HEK293 (cell line): ENCODE results near the gene KCNIP4.

Experiments used
- CTCF ChIA-PET: fragments of 350-600 bp; formaldehyde crosslinking; extraction: SDS; loops from one replicate; lab custom pipeline; 2021; ENCODE audit warnings: antibody characterized with exemption; lab: Yijun Ruan, JAX
- POLR2A ChIA-PET: fragments of 300-600 bp; formaldehyde crosslinking; extraction: SDS; loops from one replicate; lab custom pipeline; 2020; ENCODE audit warnings: antibody characterized with exemption, inconsistent platforms; lab: Yijun Ruan, JAX
- H3K27ac ChIP-seq: fragments of 200-500 bp; sonication (Bioruptor generic); 2 replicates; pipeline ENCODE4 v1.5.1; 2014; ENCODE audit warnings: low read depth, low read length, control low read depth, inconsistent platforms; ENCODE audit errors: extremely low read depth
- H3K36me3 ChIP-seq, 2 experiments: fragments of 200-500 bp in 1 of 2; sonication (Bioruptor generic) in 1 of 2; 1 replicate in 1 of 2; 2 replicates in 1 of 2; pipeline ENCODE4 v1.5.1; 2014 to 2017; ENCODE audit warnings: inconsistent platforms in 2 of 2, low read length in 2 of 2; ENCODE audit not compliant: control insufficient read depth in 2 of 2, insufficient read depth in 1 of 2
- H3K4me1 ChIP-seq: fragments of 200-500 bp; sonication (Bioruptor generic); 2 replicates; pipeline ENCODE4 v1.5.1; 2014; ENCODE audit warnings: mild to moderate bottlenecking, low read length, inconsistent platforms; ENCODE audit not compliant: control insufficient read depth, insufficient read depth
- H3K4me3 ChIP-seq: 2 replicates; pipeline ENCODE4 v1.5.1; 2011; ENCODE audit warnings: low read depth, mild to moderate bottlenecking, control low read depth, low read length, moderate library complexity
- H3K9me3 ChIP-seq: fragments of 200-500 bp; sonication (Bioruptor generic); 2 replicates; pipeline ENCODE4 v1.5.1; 2014; ENCODE audit warnings: low read depth, low read length, inconsistent platforms; ENCODE audit not compliant: control insufficient read depth, insufficient read depth
- KLF9 ChIP-seq: fragments of 450-650 bp; formaldehyde crosslinking; IDR thresholded peaks from 2 replicates; pipeline ENCODE4 v1.5.1; 2016; ENCODE audit warnings: missing biosample characterization, missing genetic modification characterization, low read depth
- MEIS1 ChIP-seq: sonication (generic); formaldehyde crosslinking; IDR thresholded peaks from 2 replicates; pipeline ENCODE4 v1.8.1; 2022; ENCODE audit warnings: missing genetic modification reagents, mild to moderate bottlenecking, borderline replicate concordance
- YY1 ChIP-seq: fragments of 450-650 bp; formaldehyde crosslinking; IDR thresholded peaks from 2 replicates; pipeline ENCODE4 v1.5.1; 2018; ENCODE audit warnings: missing biosample characterization, missing genetic modification characterization
- ZBTB20 ChIP-seq: fragments of 450-650 bp; formaldehyde crosslinking; IDR thresholded peaks from 2 replicates; pipeline ENCODE4 v1.5.1; 2016; ENCODE audit warnings: missing biosample characterization, missing genetic modification characterization
- ZBTB8A ChIP-seq: fragments of 450-650 bp; formaldehyde crosslinking; IDR thresholded peaks from 2 replicates; pipeline ENCODE4 v1.5.1; 2016; ENCODE audit warnings: missing biosample characterization, missing genetic modification characterization
- ZEB2 ChIP-seq: fragments of 450-650 bp; formaldehyde crosslinking; IDR thresholded peaks from 2 replicates; pipeline ENCODE4 v1.5.1; 2016; ENCODE audit warnings: missing biosample characterization, missing genetic modification characterization
- ZFHX2 ChIP-seq: fragments of 450-650 bp; formaldehyde crosslinking; conservative IDR thresholded peaks from 2 replicates; pipeline ENCODE4 v1.5.1; 2016; ENCODE audit warnings: missing biosample characterization, missing genetic modification characterization
- ZFP69B ChIP-seq: fragments of 450-650 bp; formaldehyde crosslinking; IDR thresholded peaks from 2 replicates; pipeline ENCODE4 v1.5.1; 2016; ENCODE audit warnings: missing biosample characterization, missing genetic modification characterization
- ZNF221 ChIP-seq: fragments of 450-650 bp; formaldehyde crosslinking; IDR thresholded peaks from 2 replicates; pipeline ENCODE4 v1.5.1; 2017; ENCODE audit warnings: missing biosample characterization, missing genetic modification characterization, borderline replicate concordance
- ZNF292 ChIP-seq: fragments of 450-650 bp; formaldehyde crosslinking; IDR thresholded peaks from 2 replicates; pipeline ENCODE4 v1.5.1; 2016; ENCODE audit warnings: low read depth, missing biosample characterization, missing genetic modification characterization, borderline replicate concordance
- ZNF324 ChIP-seq: fragments of 450-650 bp; formaldehyde crosslinking; IDR thresholded peaks from 2 replicates; pipeline ENCODE4 v1.5.1; 2016; ENCODE audit warnings: missing biosample characterization, missing genetic modification characterization
- ZNF354C ChIP-seq: fragments of 450-650 bp; formaldehyde crosslinking; IDR thresholded peaks from 2 replicates; pipeline ENCODE4 v1.5.1; 2016; ENCODE audit warnings: missing biosample characterization, missing genetic modification characterization, low read depth, borderline replicate concordance
- ZNF394 ChIP-seq: fragments of 450-650 bp; formaldehyde crosslinking; IDR thresholded peaks from 2 replicates; pipeline ENCODE4 v1.5.1; 2016; ENCODE audit warnings: missing biosample characterization, missing genetic modification characterization, mild to moderate bottlenecking, moderate library complexity, borderline replicate concordance
- ZNF449 ChIP-seq: fragments of 450-650 bp; formaldehyde crosslinking; IDR thresholded peaks from 2 replicates; pipeline ENCODE4 v1.5.1; 2017; ENCODE audit warnings: missing biosample characterization, mild to moderate bottlenecking, missing genetic modification characterization, moderate library complexity
- ZNF514 ChIP-seq: fragments of 450-650 bp; formaldehyde crosslinking; IDR thresholded peaks from 2 replicates; pipeline ENCODE4 v1.5.1; 2016; ENCODE audit warnings: missing biosample characterization, missing genetic modification characterization
- ZNF521 ChIP-seq: fragments of 450-650 bp; formaldehyde crosslinking; IDR thresholded peaks from 2 replicates; pipeline ENCODE4 v1.5.1; 2017; ENCODE audit warnings: missing biosample characterization, mild to moderate bottlenecking, missing genetic modification characterization
- ZNF555 ChIP-seq: fragments of 450-650 bp; formaldehyde crosslinking; conservative IDR thresholded peaks from 2 replicates; pipeline ENCODE4 v1.5.1; 2017; ENCODE audit warnings: missing biosample characterization, mild to moderate bottlenecking, missing genetic modification characterization, inconsistent platforms
- ZNF658 ChIP-seq: fragments of 450-650 bp; formaldehyde crosslinking; IDR thresholded peaks from 2 replicates; pipeline ENCODE4; 2016; ENCODE audit warnings: missing biosample characterization, missing genetic modification characterization
- TF ChIP-seq, protein P1 (sequence below): fragments of 450-650 bp; formaldehyde crosslinking; IDR thresholded peaks from 2 replicates; pipeline ENCODE4 v1.5.1; 2016; ENCODE audit warnings: missing biosample characterization, missing genetic modification characterization
- TF ChIP-seq, protein P2 (sequence below): fragments of 450-650 bp; formaldehyde crosslinking; IDR thresholded peaks from 2 replicates; pipeline ENCODE4 v1.5.1; 2016; ENCODE audit warnings: missing biosample characterization, missing genetic modification characterization, borderline replicate concordance

Gene KCNIP4

GRCh38 chr4:21709031-21709430, 239.5 kb downstream of the KCNIP4 start (continued):
- TF ChIP-seq ZNF354C (tag by site-specific recombination) (no peak), KLF9 (no peak), ZNF324 (no peak), ZEB2 (tag by site-specific recombination) (no peak), ZFP69B (tag by site-specific recombination) (no peak), YY1 (tag by site-specific recombination) (no peak), ZNF555 (no peak), ZNF449 (tag by site-specific recombination) (no peak), ZNF521 (tag by site-specific recombination) (no peak)
- TF ChIP-seq, all 188 proteins: peak for 0

DNA sequence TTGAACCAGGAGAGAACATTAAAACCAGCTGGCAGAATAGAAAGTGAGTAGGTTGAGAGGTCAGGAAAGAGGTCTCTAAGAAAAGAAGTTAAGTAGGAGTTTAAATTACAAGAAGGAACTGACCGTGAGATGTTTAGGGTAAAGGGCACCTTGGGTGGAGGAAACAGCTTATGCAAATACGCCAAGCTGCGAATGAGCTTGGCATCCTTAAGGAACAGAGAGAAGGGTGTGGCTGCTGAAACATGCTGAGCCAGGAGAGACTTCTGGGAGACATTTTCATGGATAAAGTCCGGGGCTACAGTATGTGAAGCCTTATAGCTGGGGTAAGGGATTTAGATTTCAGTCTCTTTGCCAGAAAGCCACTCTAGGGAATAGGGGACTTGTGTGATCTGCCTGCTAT, 249.1 kb downstream of the KCNIP4 start:
- Histone ChIP-seq H3K36me3 (no peaks in the 10 kb centered on the region), H3K27ac (no peak overlapping the region), H3K9me3 (no peaks in the 10 kb centered on the region), H3K4me1 (no peaks in the 10 kb centered on the region), H3K4me3 (no peak overlapping the region)
- ChIA-PET CTCF (interaction anchor here (2.0 kb wide), 1 partner anchor 68 kb away, joined by 6 read pairs; no protein-coding TSS in a partner anchor), POLR2A (no interaction called here)
- TF ChIP-seq ZFHX2: no peak
- TF ChIP-seq, protein P1, sequence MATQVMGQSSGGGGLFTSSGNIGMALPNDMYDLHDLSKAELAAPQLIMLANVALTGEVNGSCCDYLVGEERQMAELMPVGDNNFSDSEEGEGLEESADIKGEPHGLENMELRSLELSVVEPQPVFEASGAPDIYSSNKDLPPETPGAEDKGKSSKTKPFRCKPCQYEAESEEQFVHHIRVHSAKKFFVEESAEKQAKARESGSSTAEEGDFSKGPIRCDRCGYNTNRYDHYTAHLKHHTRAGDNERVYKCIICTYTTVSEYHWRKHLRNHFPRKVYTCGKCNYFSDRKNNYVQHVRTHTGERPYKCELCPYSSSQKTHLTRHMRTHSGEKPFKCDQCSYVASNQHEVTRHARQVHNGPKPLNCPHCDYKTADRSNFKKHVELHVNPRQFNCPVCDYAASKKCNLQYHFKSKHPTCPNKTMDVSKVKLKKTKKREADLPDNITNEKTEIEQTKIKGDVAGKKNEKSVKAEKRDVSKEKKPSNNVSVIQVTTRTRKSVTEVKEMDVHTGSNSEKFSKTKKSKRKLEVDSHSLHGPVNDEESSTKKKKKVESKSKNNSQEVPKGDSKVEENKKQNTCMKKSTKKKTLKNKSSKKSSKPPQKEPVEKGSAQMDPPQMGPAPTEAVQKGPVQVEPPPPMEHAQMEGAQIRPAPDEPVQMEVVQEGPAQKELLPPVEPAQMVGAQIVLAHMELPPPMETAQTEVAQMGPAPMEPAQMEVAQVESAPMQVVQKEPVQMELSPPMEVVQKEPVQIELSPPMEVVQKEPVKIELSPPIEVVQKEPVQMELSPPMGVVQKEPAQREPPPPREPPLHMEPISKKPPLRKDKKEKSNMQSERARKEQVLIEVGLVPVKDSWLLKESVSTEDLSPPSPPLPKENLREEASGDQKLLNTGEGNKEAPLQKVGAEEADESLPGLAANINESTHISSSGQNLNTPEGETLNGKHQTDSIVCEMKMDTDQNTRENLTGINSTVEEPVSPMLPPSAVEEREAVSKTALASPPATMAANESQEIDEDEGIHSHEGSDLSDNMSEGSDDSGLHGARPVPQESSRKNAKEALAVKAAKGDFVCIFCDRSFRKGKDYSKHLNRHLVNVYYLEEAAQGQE (tag by site-specific recombination): no peak

- Histone ChIP-seq H3K27ac (no peak overlapping the region), H3K9me3 (no peaks in the 10 kb centered on the region), H3K4me1 (no peaks in the 10 kb centered on the region), H3K4me3 (no peak overlapping the region; the same call in 1 of the 2 replicates), H3K36me3 (no peaks in the 10 kb centered on the region)
- no peak for TF ChIP-seq ZNF658 (tag by site-specific recombination)
- POLR2A ChIA-PET: interaction anchor here (0.7 kb wide), 1 partner anchor 879 kb away, joined by 3 read pairs; no protein-coding TSS in a partner anchor
- CTCF ChIA-PET: no interaction called here
These were observed 251.0 kb downstream of the KCNIP4 start for GRCh38 chr4:21697583-21697982.

- POLR2A ChIA-PET: no interaction called here
These were observed 253.4 kb downstream of the KCNIP4 start for GRCh38 chr4:21695141-21695540.

More at GRCh38 chr4:21695141-21695540, 253.4 kb downstream of the KCNIP4 start:
- no peak overlapping the region for H3K27ac ChIP-seq
- H3K4me3 ChIP-seq: no peak overlapping the region
- no peaks in the 10 kb centered on the region for H3K36me3 ChIP-seq
- no peaks in the 10 kb centered on the region for H3K4me1 ChIP-seq
- H3K9me3 ChIP-seq: no peaks in the 10 kb centered on the region
- no peak for TF ChIP-seq ZNF221 (tag by site-specific recombination)
- no peak for TF ChIP-seq ZBTB20
- no peak for TF ChIP-seq ZNF514 (tag by site-specific recombination)
- TF ChIP-seq ZNF292 (tag by site-specific recombination): no peak
- TF ChIP-seq ZNF394: no peak
- no peak for TF ChIP-seq ZBTB8A (tag by site-specific recombination)
- TF ChIP-seq, protein P2, sequence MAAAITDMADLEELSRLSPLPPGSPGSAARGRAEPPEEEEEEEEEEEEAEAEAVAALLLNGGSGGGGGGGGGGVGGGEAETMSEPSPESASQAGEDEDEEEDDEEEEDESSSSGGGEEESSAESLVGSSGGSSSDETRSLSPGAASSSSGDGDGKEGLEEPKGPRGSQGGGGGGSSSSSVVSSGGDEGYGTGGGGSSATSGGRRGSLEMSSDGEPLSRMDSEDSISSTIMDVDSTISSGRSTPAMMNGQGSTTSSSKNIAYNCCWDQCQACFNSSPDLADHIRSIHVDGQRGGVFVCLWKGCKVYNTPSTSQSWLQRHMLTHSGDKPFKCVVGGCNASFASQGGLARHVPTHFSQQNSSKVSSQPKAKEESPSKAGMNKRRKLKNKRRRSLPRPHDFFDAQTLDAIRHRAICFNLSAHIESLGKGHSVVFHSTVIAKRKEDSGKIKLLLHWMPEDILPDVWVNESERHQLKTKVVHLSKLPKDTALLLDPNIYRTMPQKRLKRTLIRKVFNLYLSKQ: no peak
- no peak for TF ChIP-seq MEIS1
- TF ChIP-seq, all 188 proteins: peak for 0
- CTCF ChIA-PET: interaction anchor here (1.0 kb wide), 1 partner anchor 11 kb away, joined by 3 read pairs; no protein-coding TSS in a partner anchor
